ENCODE results near the gene TTLL11. TPM values are rescaled to one million over a fixed set of nuclear protein-coding genes. Genes with fewer than 3 reads are reported as not detected.

TTLL11 gene
- total and polyA plus RNA-seq, 2 experiments from 2014 or later = 0.57 to 1.4 TPM

DNA sequence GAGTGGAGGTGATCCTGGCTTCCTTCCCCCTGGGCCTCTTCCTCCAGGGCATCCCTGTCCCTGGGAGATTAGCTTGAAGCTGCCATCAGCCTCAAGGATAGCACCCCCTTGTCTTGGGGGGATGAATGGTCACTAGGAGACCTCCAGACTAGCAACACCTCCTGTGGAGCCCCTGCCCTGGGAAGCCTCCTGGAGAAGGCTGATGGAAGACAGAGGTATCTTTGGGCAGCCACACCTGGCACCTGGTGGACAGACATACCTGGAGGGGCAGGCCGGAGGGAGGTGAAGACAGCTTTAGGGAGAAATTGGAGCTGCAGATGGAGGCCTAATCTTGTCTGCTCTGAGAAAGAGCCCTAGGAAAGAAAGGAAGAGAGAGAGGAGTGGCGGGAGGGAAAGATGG is 9.0 kb upstream of the TTLL11 start:
- Histone ChIP-seq H3K9me2 (ENCODE audit: insufficient read depth) (no peaks in the 10 kb centered on the region), H3K4me2 (no peak overlapping the region), H3K4me1 (ENCODE audit: insufficient read depth) (no peaks in the 10 kb centered on the region; the same call in 1 of the 2 replicates), H3K27me3 (ENCODE audit: insufficient read depth) (no peaks in the 10 kb centered on the region), H3K4me3 (no peak overlapping the region), H4K20me1 (replicated peaks; ENCODE audit: insufficient read depth) (no peaks in the 10 kb centered on the region), H3K79me2 (replicated peaks; ENCODE audit: insufficient read depth) (no peaks in the 10 kb centered on the region), H3K27ac (ENCODE audit: low read depth) (no peak overlapping the region), H3K36me3 (ENCODE audit: insufficient read depth) (no peaks in the 10 kb centered on the region), H2AFZ (no peak overlapping the region), H3F3A (replicated peaks; ENCODE audit: low read depth) (no peaks in the 10 kb centered on the region)
- DNase-seq (ENCODE audit: low spot score) (no peak), ATAC-seq (no peak)
- Mint-ChIP-seq H3K4me1 (peaks cover 6% of the 10 kb centered on the region; the same call in 2 of the 3 replicates), H3K36me3 (ENCODE audit: low read depth) (no peaks in the 10 kb centered on the region), H3K27ac (no peak overlapping the region), H3K27me3 (ENCODE audit: insufficient read depth, low read depth, poor library complexity) (peaks cover 8% of the 10 kb centered on the region), H3K9me3 (0 out of 3 replicates have a peak, but pooled peaks cover 5% of the 10 kb centered on the region), H3K4me3 (no peak overlapping the region)
- no peak for TF ChIP-seq CREB1 (CRISPR knock-in tag; IDR thresholded peaks at IDR 0.05; ENCODE audit: low read depth)
- TF ChIP-seq, protein P1, sequence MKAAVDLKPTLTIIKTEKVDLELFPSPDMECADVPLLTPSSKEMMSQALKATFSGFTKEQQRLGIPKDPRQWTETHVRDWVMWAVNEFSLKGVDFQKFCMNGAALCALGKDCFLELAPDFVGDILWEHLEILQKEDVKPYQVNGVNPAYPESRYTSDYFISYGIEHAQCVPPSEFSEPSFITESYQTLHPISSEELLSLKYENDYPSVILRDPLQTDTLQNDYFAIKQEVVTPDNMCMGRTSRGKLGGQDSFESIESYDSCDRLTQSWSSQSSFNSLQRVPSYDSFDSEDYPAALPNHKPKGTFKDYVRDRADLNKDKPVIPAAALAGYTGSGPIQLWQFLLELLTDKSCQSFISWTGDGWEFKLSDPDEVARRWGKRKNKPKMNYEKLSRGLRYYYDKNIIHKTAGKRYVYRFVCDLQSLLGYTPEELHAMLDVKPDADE (IDR thresholded peaks at IDR 0.05) = no peak
- TF ChIP-seq, protein P2, sequence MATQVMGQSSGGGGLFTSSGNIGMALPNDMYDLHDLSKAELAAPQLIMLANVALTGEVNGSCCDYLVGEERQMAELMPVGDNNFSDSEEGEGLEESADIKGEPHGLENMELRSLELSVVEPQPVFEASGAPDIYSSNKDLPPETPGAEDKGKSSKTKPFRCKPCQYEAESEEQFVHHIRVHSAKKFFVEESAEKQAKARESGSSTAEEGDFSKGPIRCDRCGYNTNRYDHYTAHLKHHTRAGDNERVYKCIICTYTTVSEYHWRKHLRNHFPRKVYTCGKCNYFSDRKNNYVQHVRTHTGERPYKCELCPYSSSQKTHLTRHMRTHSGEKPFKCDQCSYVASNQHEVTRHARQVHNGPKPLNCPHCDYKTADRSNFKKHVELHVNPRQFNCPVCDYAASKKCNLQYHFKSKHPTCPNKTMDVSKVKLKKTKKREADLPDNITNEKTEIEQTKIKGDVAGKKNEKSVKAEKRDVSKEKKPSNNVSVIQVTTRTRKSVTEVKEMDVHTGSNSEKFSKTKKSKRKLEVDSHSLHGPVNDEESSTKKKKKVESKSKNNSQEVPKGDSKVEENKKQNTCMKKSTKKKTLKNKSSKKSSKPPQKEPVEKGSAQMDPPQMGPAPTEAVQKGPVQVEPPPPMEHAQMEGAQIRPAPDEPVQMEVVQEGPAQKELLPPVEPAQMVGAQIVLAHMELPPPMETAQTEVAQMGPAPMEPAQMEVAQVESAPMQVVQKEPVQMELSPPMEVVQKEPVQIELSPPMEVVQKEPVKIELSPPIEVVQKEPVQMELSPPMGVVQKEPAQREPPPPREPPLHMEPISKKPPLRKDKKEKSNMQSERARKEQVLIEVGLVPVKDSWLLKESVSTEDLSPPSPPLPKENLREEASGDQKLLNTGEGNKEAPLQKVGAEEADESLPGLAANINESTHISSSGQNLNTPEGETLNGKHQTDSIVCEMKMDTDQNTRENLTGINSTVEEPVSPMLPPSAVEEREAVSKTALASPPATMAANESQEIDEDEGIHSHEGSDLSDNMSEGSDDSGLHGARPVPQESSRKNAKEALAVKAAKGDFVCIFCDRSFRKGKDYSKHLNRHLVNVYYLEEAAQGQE (IDR thresholded peaks at IDR 0.05; ENCODE audit: unreplicated experiment) = no peak
- TF ChIP-seq, protein P3, sequence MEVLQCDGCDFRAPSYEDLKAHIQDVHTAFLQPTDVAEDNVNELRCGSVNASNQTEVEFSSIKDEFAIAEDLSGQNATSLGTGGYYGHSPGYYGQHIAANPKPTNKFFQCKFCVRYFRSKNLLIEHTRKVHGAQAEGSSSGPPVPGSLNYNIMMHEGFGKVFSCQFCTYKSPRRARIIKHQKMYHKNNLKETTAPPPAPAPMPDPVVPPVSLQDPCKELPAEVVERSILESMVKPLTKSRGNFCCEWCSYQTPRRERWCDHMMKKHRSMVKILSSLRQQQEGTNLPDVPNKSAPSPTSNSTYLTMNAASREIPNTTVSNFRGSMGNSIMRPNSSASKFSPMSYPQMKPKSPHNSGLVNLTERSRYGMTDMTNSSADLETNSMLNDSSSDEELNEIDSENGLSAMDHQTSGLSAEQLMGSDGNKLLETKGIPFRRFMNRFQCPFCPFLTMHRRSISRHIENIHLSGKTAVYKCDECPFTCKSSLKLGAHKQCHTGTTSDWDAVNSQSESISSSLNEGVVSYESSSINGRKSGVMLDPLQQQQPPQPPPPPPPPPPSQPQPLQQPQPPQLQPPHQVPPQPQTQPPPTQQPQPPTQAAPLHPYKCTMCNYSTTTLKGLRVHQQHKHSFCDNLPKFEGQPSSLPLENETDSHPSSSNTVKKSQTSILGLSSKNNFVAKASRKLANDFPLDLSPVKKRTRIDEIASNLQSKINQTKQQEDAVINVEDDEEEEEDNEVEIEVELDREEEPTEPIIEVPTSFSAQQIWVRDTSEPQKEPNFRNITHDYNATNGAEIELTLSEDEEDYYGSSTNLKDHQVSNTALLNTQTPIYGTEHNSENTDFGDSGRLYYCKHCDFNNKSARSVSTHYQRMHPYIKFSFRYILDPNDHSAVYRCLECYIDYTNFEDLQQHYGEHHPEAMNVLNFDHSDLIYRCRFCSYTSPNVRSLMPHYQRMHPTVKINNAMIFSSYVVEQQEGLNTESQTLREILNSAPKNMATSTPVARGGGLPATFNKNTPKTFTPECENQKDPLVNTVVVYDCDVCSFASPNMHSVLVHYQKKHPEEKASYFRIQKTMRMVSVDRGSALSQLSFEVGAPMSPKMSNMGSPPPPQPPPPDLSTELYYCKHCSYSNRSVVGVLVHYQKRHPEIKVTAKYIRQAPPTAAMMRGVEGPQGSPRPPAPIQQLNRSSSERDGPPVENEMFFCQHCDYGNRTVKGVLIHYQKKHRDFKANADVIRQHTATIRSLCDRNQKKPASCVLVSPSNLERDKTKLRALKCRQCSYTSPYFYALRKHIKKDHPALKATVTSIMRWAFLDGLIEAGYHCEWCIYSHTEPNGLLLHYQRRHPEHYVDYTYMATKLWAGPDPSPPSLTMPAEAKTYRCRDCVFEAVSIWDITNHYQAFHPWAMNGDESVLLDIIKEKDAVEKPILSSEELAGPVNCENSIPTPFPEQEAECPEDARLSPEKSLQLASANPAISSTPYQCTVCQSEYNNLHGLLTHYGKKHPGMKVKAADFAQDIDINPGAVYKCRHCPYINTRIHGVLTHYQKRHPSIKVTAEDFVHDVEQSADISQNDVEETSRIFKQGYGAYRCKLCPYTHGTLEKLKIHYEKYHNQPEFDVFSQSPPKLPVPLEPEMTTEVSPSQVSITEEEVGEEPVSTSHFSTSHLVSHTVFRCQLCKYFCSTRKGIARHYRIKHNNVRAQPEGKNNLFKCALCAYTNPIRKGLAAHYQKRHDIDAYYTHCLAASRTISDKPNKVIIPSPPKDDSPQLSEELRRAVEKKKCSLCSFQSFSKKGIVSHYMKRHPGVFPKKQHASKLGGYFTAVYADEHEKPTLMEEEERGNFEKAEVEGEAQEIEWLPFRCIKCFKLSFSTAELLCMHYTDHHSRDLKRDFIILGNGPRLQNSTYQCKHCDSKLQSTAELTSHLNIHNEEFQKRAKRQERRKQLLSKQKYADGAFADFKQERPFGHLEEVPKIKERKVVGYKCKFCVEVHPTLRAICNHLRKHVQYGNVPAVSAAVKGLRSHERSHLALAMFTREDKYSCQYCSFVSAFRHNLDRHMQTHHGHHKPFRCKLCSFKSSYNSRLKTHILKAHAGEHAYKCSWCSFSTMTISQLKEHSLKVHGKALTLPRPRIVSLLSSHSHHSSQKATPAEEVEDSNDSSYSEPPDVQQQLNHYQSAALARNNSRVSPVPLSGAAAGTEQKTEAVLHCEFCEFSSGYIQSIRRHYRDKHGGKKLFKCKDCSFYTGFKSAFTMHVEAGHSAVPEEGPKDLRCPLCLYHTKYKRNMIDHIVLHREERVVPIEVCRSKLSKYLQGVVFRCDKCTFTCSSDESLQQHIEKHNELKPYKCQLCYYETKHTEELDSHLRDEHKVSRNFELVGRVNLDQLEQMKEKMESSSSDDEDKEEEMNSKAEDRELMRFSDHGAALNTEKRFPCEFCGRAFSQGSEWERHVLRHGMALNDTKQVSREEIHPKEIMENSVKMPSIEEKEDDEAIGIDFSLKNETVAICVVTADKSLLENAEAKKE (CRISPR knock-in tag; IDR thresholded peaks at IDR 0.05) = no peak
- TF ChIP-seq EZH2 (IDR thresholded peaks at IDR 0.05; ENCODE audit: low read depth, unreplicated experiment) = no peak
- no peak for TF ChIP-seq JUNB (IDR thresholded peaks at IDR 0.05; ENCODE audit: unreplicated experiment)
- TF ChIP-seq NANOG (IDR thresholded peaks at IDR 0.05; ENCODE audit: borderline replicate concordance) = no peak
- TF ChIP-seq POLR2AphosphoS5 (IDR thresholded peaks at IDR 0.05; ENCODE audit: low read depth) = no peak
- TF ChIP-seq, protein P4, sequence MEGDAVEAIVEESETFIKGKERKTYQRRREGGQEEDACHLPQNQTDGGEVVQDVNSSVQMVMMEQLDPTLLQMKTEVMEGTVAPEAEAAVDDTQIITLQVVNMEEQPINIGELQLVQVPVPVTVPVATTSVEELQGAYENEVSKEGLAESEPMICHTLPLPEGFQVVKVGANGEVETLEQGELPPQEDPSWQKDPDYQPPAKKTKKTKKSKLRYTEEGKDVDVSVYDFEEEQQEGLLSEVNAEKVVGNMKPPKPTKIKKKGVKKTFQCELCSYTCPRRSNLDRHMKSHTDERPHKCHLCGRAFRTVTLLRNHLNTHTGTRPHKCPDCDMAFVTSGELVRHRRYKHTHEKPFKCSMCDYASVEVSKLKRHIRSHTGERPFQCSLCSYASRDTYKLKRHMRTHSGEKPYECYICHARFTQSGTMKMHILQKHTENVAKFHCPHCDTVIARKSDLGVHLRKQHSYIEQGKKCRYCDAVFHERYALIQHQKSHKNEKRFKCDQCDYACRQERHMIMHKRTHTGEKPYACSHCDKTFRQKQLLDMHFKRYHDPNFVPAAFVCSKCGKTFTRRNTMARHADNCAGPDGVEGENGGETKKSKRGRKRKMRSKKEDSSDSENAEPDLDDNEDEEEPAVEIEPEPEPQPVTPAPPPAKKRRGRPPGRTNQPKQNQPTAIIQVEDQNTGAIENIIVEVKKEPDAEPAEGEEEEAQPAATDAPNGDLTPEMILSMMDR (conservative IDR thresholded peaks at IDR 0.05; ENCODE audit: low read depth in 2 of 2) = no peak
- TF ChIP-seq EZH2phosphoT487 (IDR thresholded peaks at IDR 0.05; ENCODE audit: unreplicated experiment) = no peak
- TF ChIP-seq ZNF331 (CRISPR knock-in tag; IDR thresholded peaks at IDR 0.05; ENCODE audit: low read depth) = no peak
- no peak for TF ChIP-seq STAT1 (IDR thresholded peaks at IDR 0.05; ENCODE audit: unreplicated experiment)
- no peak for TF ChIP-seq ZNF114 (CRISPR knock-in tag; IDR thresholded peaks at IDR 0.05)
